ENCODE results near the gene RPL13A. TPM values are rescaled to one million over a fixed set of nuclear protein-coding genes. Genes with fewer than 3 reads are reported as not detected.

The RPL13A gene
- total and polyA plus RNA-seq, 9 of the 15 experiments (the other 6 are each of a cell fraction or from before 2014, with no cell fraction given): 1,744 to 5,482 (median 2,949) TPM

DNA sequence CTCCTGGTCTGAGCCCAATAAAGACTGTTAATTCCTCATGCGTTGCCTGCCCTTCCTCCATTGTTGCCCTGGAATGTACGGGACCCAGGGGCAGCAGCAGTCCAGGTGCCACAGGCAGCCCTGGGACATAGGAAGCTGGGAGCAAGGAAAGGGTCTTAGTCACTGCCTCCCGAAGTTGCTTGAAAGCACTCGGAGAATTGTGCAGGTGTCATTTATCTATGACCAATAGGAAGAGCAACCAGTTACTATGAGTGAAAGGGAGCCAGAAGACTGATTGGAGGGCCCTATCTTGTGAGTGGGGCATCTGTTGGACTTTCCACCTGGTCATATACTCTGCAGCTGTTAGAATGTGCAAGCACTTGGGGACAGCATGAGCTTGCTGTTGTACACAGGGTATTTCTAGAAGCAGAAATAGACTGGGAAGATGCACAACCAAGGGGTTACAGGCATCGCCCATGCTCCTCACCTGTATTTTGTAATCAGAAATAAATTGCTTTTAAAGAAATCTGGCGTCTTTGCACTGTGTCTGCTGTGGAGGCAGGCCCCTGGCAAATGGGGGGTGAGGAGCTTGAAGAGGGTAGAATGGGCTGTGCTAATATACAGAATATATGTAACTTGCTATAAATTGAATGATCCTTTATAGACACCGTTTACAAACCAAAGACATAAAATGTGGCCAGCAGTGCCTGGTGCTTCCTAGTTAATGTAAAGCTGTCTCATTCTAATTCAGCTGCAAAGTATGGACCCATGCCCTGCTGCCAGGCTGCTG lies 4.6 kb downstream of the RPL13A start (continued):
- TF ChIP-seq, protein P1, sequence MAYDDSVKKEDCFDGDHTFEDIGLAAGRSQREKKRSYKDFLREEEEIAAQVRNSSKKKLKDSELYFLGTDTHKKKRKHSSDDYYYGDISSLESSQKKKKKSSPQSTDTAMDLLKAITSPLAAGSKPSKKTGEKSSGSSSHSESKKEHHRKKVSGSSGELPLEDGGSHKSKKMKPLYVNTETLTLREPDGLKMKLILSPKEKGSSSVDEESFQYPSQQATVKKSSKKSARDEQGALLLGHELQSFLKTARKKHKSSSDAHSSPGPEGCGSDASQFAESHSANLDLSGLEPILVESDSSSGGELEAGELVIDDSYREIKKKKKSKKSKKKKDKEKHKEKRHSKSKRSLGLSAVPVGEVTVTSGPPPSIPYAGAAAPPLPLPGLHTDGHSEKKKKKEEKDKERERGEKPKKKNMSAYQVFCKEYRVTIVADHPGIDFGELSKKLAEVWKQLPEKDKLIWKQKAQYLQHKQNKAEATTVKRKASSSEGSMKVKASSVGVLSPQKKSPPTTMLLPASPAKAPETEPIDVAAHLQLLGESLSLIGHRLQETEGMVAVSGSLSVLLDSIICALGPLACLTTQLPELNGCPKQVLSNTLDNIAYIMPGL (CRISPR knock-in tag; IDR thresholded peaks at IDR 0.05): 0 out of 2 replicates have a peak, but pooled peaks have one; percentile 50
- peak; percentile 20; the same call in 1 of the 2 replicates for TF ChIP-seq ZNF324 (CRISPR knock-in tag; IDR thresholded peaks at IDR 0.05)
- TF ChIP-seq MCM3 (IDR thresholded peaks at IDR 0.05): no peak
- no peak for TF ChIP-seq SIX5 (IDR thresholded peaks at IDR 0.05; ENCODE audit: borderline replicate concordance in 1 of 2, insufficient read depth in 1 of 2, low read depth in 1 of 2, low read length in 2 of 2)
- TF ChIP-seq ZNF274 (IDR thresholded peaks at IDR 0.05; ENCODE audit: borderline replicate concordance, low read depth, low read length): no peak
- 0 out of 2 replicates have a peak, but pooled peaks have one; percentile 19 for TF ChIP-seq FOXP1 (CRISPR knock-in tag; IDR thresholded peaks at IDR 0.05)
- no peak for TF ChIP-seq SIN3B (IDR thresholded peaks at IDR 0.05; ENCODE audit: low read depth)
- TF ChIP-seq, protein P2, sequence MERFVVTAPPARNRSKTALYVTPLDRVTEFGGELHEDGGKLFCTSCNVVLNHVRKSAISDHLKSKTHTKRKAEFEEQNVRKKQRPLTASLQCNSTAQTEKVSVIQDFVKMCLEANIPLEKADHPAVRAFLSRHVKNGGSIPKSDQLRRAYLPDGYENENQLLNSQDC (CRISPR knock-in tag; IDR thresholded peaks at IDR 0.05): peak; percentile 52; the same call in 1 of the 2 replicates
- peak; percentile 19; the same call in 1 of the 2 replicates for TF ChIP-seq MAFF (IDR thresholded peaks at IDR 0.05; ENCODE audit: low read length)
- TF ChIP-seq ZSCAN29 (IDR thresholded peaks at IDR 0.05): no peak
- TF ChIP-seq CBX1 (IDR thresholded peaks at IDR 0.05; ENCODE audit: low read depth): no peak
- TF ChIP-seq NUFIP1 (IDR thresholded peaks at IDR 0.05; ENCODE audit: partially characterized antibody): no peak
- TF ChIP-seq ZNF184 (CRISPR knock-in tag; IDR thresholded peaks at IDR 0.05): no peak
- no peak for TF ChIP-seq ZNF316 (IDR thresholded peaks at IDR 0.05)
- TF ChIP-seq, protein P3, sequence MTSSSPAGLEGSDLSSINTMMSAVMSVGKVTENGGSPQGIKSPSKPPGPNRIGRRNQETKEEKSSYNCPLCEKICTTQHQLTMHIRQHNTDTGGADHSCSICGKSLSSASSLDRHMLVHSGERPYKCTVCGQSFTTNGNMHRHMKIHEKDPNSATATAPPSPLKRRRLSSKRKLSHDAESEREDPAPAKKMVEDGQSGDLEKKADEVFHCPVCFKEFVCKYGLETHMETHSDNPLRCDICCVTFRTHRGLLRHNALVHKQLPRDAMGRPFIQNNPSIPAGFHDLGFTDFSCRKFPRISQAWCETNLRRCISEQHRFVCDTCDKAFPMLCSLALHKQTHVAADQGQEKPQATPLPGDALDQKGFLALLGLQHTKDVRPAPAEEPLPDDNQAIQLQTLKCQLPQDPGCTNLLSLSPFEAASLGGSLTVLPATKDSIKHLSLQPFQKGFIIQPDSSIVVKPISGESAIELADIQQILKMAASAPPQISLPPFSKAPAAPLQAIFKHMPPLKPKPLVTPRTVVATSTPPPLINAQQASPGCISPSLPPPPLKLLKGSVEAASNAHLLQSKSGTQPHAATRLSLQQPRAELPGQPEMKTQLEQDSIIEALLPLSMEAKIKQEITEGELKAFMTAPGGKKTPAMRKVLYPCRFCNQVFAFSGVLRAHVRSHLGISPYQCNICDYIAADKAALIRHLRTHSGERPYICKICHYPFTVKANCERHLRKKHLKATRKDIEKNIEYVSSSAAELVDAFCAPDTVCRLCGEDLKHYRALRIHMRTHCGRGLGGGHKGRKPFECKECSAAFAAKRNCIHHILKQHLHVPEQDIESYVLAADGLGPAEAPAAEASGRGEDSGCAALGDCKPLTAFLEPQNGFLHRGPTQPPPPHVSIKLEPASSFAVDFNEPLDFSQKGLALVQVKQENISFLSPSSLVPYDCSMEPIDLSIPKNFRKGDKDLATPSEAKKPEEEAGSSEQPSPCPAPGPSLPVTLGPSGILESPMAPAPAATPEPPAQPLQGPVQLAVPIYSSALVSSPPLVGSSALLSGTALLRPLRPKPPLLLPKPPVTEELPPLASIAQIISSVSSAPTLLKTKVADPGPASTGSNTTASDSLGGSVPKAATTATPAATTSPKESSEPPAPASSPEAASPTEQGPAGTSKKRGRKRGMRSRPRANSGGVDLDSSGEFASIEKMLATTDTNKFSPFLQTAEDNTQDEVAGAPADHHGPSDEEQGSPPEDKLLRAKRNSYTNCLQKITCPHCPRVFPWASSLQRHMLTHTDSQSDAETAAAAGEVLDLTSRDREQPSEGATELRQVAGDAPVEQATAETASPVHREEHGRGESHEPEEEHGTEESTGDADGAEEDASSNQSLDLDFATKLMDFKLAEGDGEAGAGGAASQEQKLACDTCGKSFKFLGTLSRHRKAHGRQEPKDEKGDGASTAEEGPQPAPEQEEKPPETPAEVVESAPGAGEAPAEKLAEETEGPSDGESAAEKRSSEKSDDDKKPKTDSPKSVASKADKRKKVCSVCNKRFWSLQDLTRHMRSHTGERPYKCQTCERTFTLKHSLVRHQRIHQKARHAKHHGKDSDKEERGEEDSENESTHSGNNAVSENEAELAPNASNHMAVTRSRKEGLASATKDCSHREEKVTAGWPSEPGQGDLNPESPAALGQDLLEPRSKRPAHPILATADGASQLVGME (CRISPR knock-in tag; IDR thresholded peaks at IDR 0.05): no peak
- TF ChIP-seq ZNF583 (CRISPR knock-in tag; IDR thresholded peaks at IDR 0.05): no peak
- TF ChIP-seq PML (IDR thresholded peaks at IDR 0.05; ENCODE audit: low read length): no peak
- TF ChIP-seq, protein P4, sequence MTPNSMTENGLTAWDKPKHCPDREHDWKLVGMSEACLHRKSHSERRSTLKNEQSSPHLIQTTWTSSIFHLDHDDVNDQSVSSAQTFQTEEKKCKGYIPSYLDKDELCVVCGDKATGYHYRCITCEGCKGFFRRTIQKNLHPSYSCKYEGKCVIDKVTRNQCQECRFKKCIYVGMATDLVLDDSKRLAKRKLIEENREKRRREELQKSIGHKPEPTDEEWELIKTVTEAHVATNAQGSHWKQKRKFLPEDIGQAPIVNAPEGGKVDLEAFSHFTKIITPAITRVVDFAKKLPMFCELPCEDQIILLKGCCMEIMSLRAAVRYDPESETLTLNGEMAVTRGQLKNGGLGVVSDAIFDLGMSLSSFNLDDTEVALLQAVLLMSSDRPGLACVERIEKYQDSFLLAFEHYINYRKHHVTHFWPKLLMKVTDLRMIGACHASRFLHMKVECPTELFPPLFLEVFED (CRISPR knock-in tag; conservative IDR thresholded peaks at IDR 0.05): no peak
- no peak for TF ChIP-seq MTA2 (IDR thresholded peaks at IDR 0.05; ENCODE audit: low read depth)
- no peak for TF ChIP-seq NFATC3 (IDR thresholded peaks at IDR 0.05)
- TF ChIP-seq ESRRB (CRISPR knock-in tag; IDR thresholded peaks at IDR 0.05; ENCODE audit: borderline replicate concordance): no peak; the same call in 1 of the 2 replicates
- peak; percentile 8; the same call in 1 of the 2 replicates for TF ChIP-seq NFXL1 (CRISPR knock-in tag; IDR thresholded peaks at IDR 0.05)
